ENCODE results near the gene DLG5.

DLG5 gene

DNA sequence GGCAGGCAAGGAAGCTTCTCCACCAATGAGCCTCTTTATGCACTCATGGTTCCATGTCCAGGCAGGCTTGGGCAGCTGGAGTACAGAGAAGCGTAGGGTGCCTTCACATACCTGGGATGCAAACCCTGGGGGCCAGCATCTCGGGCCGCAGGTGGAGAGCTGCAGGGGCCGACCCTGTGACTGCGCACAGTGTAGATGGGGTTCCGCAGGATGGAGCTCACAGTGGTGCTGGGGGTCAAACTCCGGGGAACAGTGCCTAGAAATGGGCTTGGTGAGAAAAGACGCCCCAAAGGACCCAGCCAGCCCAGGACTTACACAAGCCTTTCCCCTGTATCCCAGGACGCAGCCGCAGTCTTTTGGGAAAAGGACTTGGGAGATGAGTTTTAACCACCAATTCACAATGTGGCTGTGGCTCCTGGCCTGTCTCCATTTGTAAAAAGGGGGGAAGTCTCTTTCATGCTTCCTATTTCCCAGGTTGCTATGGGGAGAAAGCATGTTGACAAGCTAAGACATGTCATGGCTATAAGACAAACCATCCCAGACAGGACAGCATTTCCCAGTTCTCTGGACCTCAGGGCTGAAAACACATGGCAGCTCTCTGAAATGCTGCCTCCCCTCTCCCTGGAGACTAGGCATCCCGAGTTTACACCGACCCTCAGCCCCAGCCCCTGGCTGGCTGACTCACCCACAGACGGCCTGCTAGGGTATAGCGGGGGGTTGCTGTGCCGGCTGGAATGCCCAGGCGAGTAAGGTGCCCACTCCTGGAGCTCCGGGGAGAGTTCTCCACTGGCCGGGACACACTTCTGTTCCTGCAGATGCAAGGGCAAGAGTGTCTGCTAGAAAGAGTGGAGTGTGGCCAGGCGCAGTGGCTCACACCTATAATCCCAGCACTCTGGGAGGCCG, 107.1 kb downstream of the DLG5 start:
- H2BK12ac ChIP-seq (ENCODE audit: low read length in 2 of 2) = no peak overlapping the region
- peaks cover 6% of the 10 kb centered on the region for H3K79me1 ChIP-seq (replicated peaks; ENCODE audit: low read length, poor library complexity, severe bottlenecking)
- no peak overlapping the region for H3K23ac ChIP-seq (ENCODE audit: low read length in 2 of 2)
- H2BK15ac ChIP-seq (ENCODE audit: low read depth, poor library complexity, severe bottlenecking) = no peak overlapping the region
- H3K36me3 ChIP-seq (ENCODE audit: control insufficient read depth in 1 of 2, insufficient read depth in 2 of 2, low read depth in 1 of 2, low read length in 2 of 2) = peaks cover 70 to 89% of the 10 kb centered on the region in 2 experiments
- H4K91ac ChIP-seq (ENCODE audit: low read length) = no peak overlapping the region
- no peak overlapping the region for H3K14ac ChIP-seq (ENCODE audit: low read length in 2 of 2)
- H3K9ac ChIP-seq (ENCODE audit: low read length) = no peak overlapping the region
- no peak overlapping the region for H2AFZ ChIP-seq (ENCODE audit: low read depth, low read length)
- no peak overlapping the region for H3K4me2 ChIP-seq (ENCODE audit: low read length, poor library complexity, severe bottlenecking)
- 88% methylated on average over 16 of the region's 20 CpGs for WGBS
- no peak overlapping the region for H2BK5ac ChIP-seq (ENCODE audit: low read depth, low read length, poor library complexity, severe bottlenecking)
- H3K18ac ChIP-seq (ENCODE audit: low read depth in 1 of 2, low read length in 2 of 2) = no peak overlapping the region
- no peak overlapping the region for H3K27ac ChIP-seq (ENCODE audit: low read length, poor library complexity, severe bottlenecking)
- H3K4me1 ChIP-seq (ENCODE audit: control insufficient read depth, insufficient read depth, low read depth, low read length) = peaks cover 30% of the 10 kb centered on the region
- H3K4me3 ChIP-seq (ENCODE audit: insufficient read depth in 1 of 2, low read depth in 1 of 2, low read length in 2 of 2) = no peak overlapping the region
- no peaks in the 10 kb centered on the region for H3K27me3 ChIP-seq (ENCODE audit: control insufficient read depth in 1 of 2, insufficient read depth in 1 of 2, low read length in 2 of 2)
- H2BK120ac ChIP-seq (ENCODE audit: low read depth, low read length) = no peak overlapping the region
- no peak overlapping the region for H3K4ac ChIP-seq (ENCODE audit: low read depth in 1 of 2, low read length in 2 of 2)
- H2AK5ac ChIP-seq (ENCODE audit: low read length, severe bottlenecking) = peak overlapping the region; percentile 9
- H4K8ac ChIP-seq (ENCODE audit: low read length) = no peak overlapping the region
- no peak for DNase-seq
- no peaks in the 10 kb centered on the region for H3K9me3 ChIP-seq (ENCODE audit: control insufficient read depth, low read length)

DNA sequence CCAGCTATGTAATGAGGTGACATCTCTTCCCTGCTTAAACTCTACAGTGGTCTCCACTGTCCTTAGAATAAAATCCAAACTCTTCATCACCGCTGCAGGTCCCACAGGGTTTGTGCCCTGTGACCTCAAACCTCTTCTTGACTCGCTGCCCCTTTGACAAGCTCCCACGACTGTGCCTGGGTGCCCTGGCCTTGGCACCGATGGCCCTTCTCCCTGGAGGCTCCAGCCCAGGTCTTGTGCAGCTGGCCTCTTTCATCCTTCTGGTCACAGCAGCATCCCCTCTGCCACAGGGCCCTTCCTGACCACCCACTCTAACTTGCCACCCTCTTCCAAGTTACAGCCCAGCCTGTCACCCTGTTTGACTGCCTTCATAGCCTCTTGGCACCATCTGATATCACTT, 108.2 kb downstream of the DLG5 start:
- Histone ChIP-seq H3K4me2 (ENCODE audit: low read length, poor library complexity, severe bottlenecking) (no peak overlapping the region), H2BK12ac (ENCODE audit: low read length in 2 of 2) (no peak overlapping the region), H4K91ac (ENCODE audit: low read length) (no peak overlapping the region), H3K27me3 (ENCODE audit: control insufficient read depth in 1 of 2, insufficient read depth in 1 of 2, low read length in 2 of 2) (no peaks in the 10 kb centered on the region), H2AFZ (ENCODE audit: low read depth, low read length) (no peak overlapping the region), H3K4me3 (ENCODE audit: insufficient read depth in 1 of 2, low read depth in 1 of 2, low read length in 2 of 2) (no peak overlapping the region), H2BK15ac (ENCODE audit: low read depth, poor library complexity, severe bottlenecking) (no peak overlapping the region), H3K18ac (ENCODE audit: low read depth in 1 of 2, low read length in 2 of 2) (no peak overlapping the region), H3K23ac (ENCODE audit: low read length in 2 of 2) (no peak overlapping the region), H3K14ac (ENCODE audit: low read length in 2 of 2) (no peak overlapping the region), H3K79me1 (replicated peaks; ENCODE audit: low read length, poor library complexity, severe bottlenecking) (peaks cover 8% of the 10 kb centered on the region), H2BK5ac (ENCODE audit: low read depth, low read length, poor library complexity, severe bottlenecking) (no peak overlapping the region), H2BK120ac (ENCODE audit: low read depth, low read length) (no peak overlapping the region), H3K9ac (ENCODE audit: low read length) (no peak overlapping the region), H3K27ac (ENCODE audit: low read length, poor library complexity, severe bottlenecking) (no peak overlapping the region), H3K9me3 (ENCODE audit: control insufficient read depth, low read length) (no peaks in the 10 kb centered on the region), H3K36me3 (ENCODE audit: control insufficient read depth in 1 of 2, insufficient read depth in 2 of 2, low read depth in 1 of 2, low read length in 2 of 2) (peaks cover 68 to 91% of the 10 kb centered on the region in 2 experiments), H3K4me1 (ENCODE audit: control insufficient read depth, insufficient read depth, low read depth, low read length) (peaks cover 21% of the 10 kb centered on the region), H2AK5ac (ENCODE audit: low read length, severe bottlenecking) (no peak overlapping the region), H3K4ac (ENCODE audit: low read depth in 1 of 2, low read length in 2 of 2) (no peak overlapping the region), H4K8ac (ENCODE audit: low read length) (no peak overlapping the region)
- 98% methylated on average over 4 of the region's 4 CpGs for WGBS
- no peak for DNase-seq

DNA sequence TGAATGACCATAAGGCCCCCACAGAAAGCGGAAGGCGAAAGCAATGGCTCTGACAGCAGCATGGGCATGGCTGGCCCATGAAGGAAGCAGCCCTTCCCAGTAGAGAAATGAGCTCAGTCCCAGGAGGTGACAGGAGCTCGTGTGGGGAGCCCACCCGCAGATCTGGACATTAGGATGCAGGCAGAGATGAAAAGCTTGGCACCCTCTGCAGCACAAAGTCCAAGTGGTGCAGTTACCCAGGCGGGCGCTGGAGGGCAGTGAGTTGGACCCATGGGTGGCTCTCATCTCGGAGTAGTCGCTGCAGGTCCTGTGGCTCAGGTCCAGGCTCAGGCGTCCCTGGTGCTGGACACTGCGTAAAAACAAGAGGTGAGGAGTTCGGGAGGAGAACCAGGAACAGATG, 109.0 kb downstream of the DLG5 start:
- no peak overlapping the region for H2BK15ac ChIP-seq (ENCODE audit: low read depth, poor library complexity, severe bottlenecking)
- no peak overlapping the region for H3K27ac ChIP-seq (ENCODE audit: low read length, poor library complexity, severe bottlenecking)
- no peak overlapping the region for H2AK5ac ChIP-seq (ENCODE audit: low read length, severe bottlenecking)
- H2AFZ ChIP-seq (ENCODE audit: low read depth, low read length) = no peak overlapping the region
- DNase-seq = no peak
- no peak overlapping the region for H3K23ac ChIP-seq (ENCODE audit: low read length in 2 of 2)
- no peaks in the 10 kb centered on the region for H3K27me3 ChIP-seq (ENCODE audit: control insufficient read depth in 1 of 2, insufficient read depth in 1 of 2, low read length in 2 of 2)
- H3K4me2 ChIP-seq (ENCODE audit: low read length, poor library complexity, severe bottlenecking) = no peak overlapping the region
- peaks cover 76 to 93% of the 10 kb centered on the region in 2 experiments for H3K36me3 ChIP-seq (ENCODE audit: control insufficient read depth in 1 of 2, insufficient read depth in 2 of 2, low read depth in 1 of 2, low read length in 2 of 2)
- no peak overlapping the region for H2BK5ac ChIP-seq (ENCODE audit: low read depth, low read length, poor library complexity, severe bottlenecking)
- no peak overlapping the region for H2BK12ac ChIP-seq (ENCODE audit: low read length in 2 of 2)
- no peak overlapping the region for H4K8ac ChIP-seq (ENCODE audit: low read length)
- 97% methylated on average over 11 of the region's 11 CpGs for WGBS
- H3K4ac ChIP-seq (ENCODE audit: low read depth in 1 of 2, low read length in 2 of 2) = no peak overlapping the region
- peaks cover 21% of the 10 kb centered on the region for H3K4me1 ChIP-seq (ENCODE audit: control insufficient read depth, insufficient read depth, low read depth, low read length)
- no peaks in the 10 kb centered on the region for H3K9me3 ChIP-seq (ENCODE audit: control insufficient read depth, low read length)
- no peak overlapping the region for H2BK120ac ChIP-seq (ENCODE audit: low read depth, low read length)
- H3K79me1 ChIP-seq (replicated peaks; ENCODE audit: low read length, poor library complexity, severe bottlenecking) = peaks cover 8% of the 10 kb centered on the region
- H3K4me3 ChIP-seq (ENCODE audit: insufficient read depth in 1 of 2, low read depth in 1 of 2, low read length in 2 of 2) = no peak overlapping the region
- H4K91ac ChIP-seq (ENCODE audit: low read length) = no peak overlapping the region
- H3K9ac ChIP-seq (ENCODE audit: low read length) = no peak overlapping the region
- H3K14ac ChIP-seq (ENCODE audit: low read length in 2 of 2) = no peak overlapping the region
- H3K18ac ChIP-seq (ENCODE audit: low read depth in 1 of 2, low read length in 2 of 2) = no peak overlapping the region

DNA sequence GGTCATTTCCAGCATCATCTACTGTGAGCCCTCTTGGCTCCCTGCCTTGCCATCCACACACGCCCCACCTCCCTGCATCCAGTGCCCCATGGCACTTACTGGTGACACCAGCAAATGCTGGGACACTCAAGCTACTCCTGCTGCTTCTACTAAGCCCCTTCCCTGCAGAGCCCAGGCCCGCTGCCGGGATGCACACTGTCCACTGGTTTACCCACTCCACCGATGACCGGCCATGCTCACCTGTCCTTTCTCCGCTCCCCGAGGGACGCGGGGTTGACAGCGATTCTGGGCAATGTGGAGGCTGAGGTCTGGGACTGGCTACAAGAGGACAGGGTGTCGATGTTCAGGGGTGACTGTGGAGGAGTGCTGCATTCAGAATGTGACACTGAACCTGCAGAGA, 110.2 kb downstream of the DLG5 start:
- Histone ChIP-seq H2BK15ac (ENCODE audit: low read depth, poor library complexity, severe bottlenecking) (no peak overlapping the region), H2BK5ac (ENCODE audit: low read depth, low read length, poor library complexity, severe bottlenecking) (no peak overlapping the region), H4K91ac (ENCODE audit: low read length) (no peak overlapping the region), H2BK12ac (ENCODE audit: low read length in 2 of 2) (no peak overlapping the region), H2AK5ac (ENCODE audit: low read length, severe bottlenecking) (no peak overlapping the region), H3K9me3 (ENCODE audit: control insufficient read depth, low read length) (no peaks in the 10 kb centered on the region), H2BK120ac (ENCODE audit: low read depth, low read length) (no peak overlapping the region), H3K23ac (ENCODE audit: low read length in 2 of 2) (no peak overlapping the region), H2AFZ (ENCODE audit: low read depth, low read length) (no peak overlapping the region), H3K79me1 (replicated peaks; ENCODE audit: low read length, poor library complexity, severe bottlenecking) (peaks cover 5% of the 10 kb centered on the region), H3K4me2 (ENCODE audit: low read length, poor library complexity, severe bottlenecking) (no peak overlapping the region), H3K4me3 (ENCODE audit: insufficient read depth in 1 of 2, low read depth in 1 of 2, low read length in 2 of 2) (no peak overlapping the region), H3K36me3 (ENCODE audit: control insufficient read depth in 1 of 2, insufficient read depth in 2 of 2, low read depth in 1 of 2, low read length in 2 of 2) (peaks cover 81 to 93% of the 10 kb centered on the region in 2 experiments), H3K27me3 (ENCODE audit: control insufficient read depth in 1 of 2, insufficient read depth in 1 of 2, low read length in 2 of 2) (no peaks in the 10 kb centered on the region), H3K4ac (ENCODE audit: low read depth in 1 of 2, low read length in 2 of 2) (no peak overlapping the region), H3K14ac (ENCODE audit: low read length in 2 of 2) (no peak overlapping the region), H4K8ac (ENCODE audit: low read length) (no peak overlapping the region), H3K18ac (ENCODE audit: low read depth in 1 of 2, low read length in 2 of 2) (no peak overlapping the region), H3K9ac (ENCODE audit: low read length) (no peak overlapping the region), H3K27ac (ENCODE audit: low read length, poor library complexity, severe bottlenecking) (no peak overlapping the region), H3K4me1 (ENCODE audit: control insufficient read depth, insufficient read depth, low read depth, low read length) (peaks cover 17% of the 10 kb centered on the region)
- no peak for DNase-seq
- WGBS = over 99% methylated on average over 11 of the region's 11 CpGs
